Karpas-422 (cell line): ENCODE data around the gene PRRT2. TPM values are rescaled to one million over a fixed set of nuclear protein-coding genes. Genes with fewer than 3 reads are reported as not detected.
"Not testable (repeated sequence)": the region's sequence is repeated elsewhere in the genome, so short reads cannot be mapped to it uniquely, and the experiment has no call there.

Experiments used
- DNase-seq: peaks from one replicate; pipeline ENCODE4 v3.0.0-alpha.2; 2015
- H2AFZ ChIP-seq: fragments of 200-600 bp; sonication (generic); 2 replicates; pipeline ENCODE4 v1.6.1; 2014; ENCODE audit warnings: antibody characterized with exemption, low read length, mixed read lengths
- H3K27ac ChIP-seq: fragments of 200-600 bp; sonication (generic); 2 replicates; pipeline ENCODE4 v1.5.1; 2014; ENCODE audit warnings: mild to moderate bottlenecking, low read length, moderate library complexity
- H3K27me3 ChIP-seq: fragments of 200-600 bp; sonication (generic); 2 replicates; pipeline ENCODE4 v1.6.1; 2014; ENCODE audit warnings: low read length, mixed read lengths
- H3K36me3 ChIP-seq: fragments of 200-600 bp; sonication (generic); 2 replicates; pipeline ENCODE4 v1.6.1; 2014; ENCODE audit warnings: low read length, mixed read lengths; ENCODE audit not compliant: insufficient read depth
- H3K4me1 ChIP-seq: fragments of 200-600 bp; sonication (generic); 2 replicates; pipeline ENCODE4 v1.6.1; 2014; ENCODE audit warnings: mild to moderate bottlenecking, low read length, mixed read lengths
- H3K4me2 ChIP-seq: fragments of 200-600 bp; sonication (generic); 2 replicates; pipeline ENCODE4 v1.6.1; 2014; ENCODE audit warnings: low read length, low read depth, mild to moderate bottlenecking; ENCODE audit not compliant: poor library complexity, severe bottlenecking
- H3K4me3 ChIP-seq: fragments of 200-600 bp; sonication (generic); 2 replicates; pipeline ENCODE4 v1.5.1; 2014; ENCODE audit warnings: mild to moderate bottlenecking, antibody characterized with exemption, low read length, mixed read lengths
- H3K79me2 ChIP-seq: fragments of 200-600 bp; sonication (generic); 2 replicates; pipeline ENCODE4 v1.6.1; 2014; ENCODE audit warnings: mild to moderate bottlenecking, low read length, mixed read lengths
- H3K9ac ChIP-seq: fragments of 200-600 bp; sonication (generic); 2 replicates; pipeline ENCODE4 v1.6.0; 2014; ENCODE audit warnings: low read length
- H3K9me2 ChIP-seq: fragments of 200-600 bp; sonication (generic), shearing (Covaris generic); replicated peaks from 2 replicates; pipeline ENCODE4 v1.6.0; 2014; ENCODE audit warnings: mild to moderate bottlenecking, low read length, moderate library complexity; ENCODE audit not compliant: insufficient read depth
- H3K9me3 ChIP-seq: fragments of 300-700, 200-600 bp; sonication (generic); 2 replicates; pipeline ENCODE4 v1.6.1; 2014; ENCODE audit warnings: low read length, mixed read lengths
- H4K20me1 ChIP-seq: fragments of 200-600 bp; sonication (generic); 2 replicates; pipeline ENCODE4 v1.6.1; 2014; ENCODE audit warnings: mild to moderate bottlenecking, antibody characterized with exemption, low read length, low read depth; ENCODE audit not compliant: insufficient read depth
- total RNA-seq: library from RNA; depleted of rRNA; stranded (reverse); fragments of >200 nt; shearing (Covaris generic); gene quantifications from 2 replicates; pipeline ENCODE4 v1.2.3, GENCODE V29; 2014; ENCODE audit warnings: low replicate concordance

The PRRT2 gene
- total RNA-seq, 1 experiment from 2014 or later: 3.5 TPM

GRCh38 chr16:29787155-29787554 lies 24.8 kb upstream of the PRRT2 start:
- not testable (repeated sequence) for H3K9ac ChIP-seq, H3K27me3 ChIP-seq, H3K4me2 ChIP-seq, H3K36me3 ChIP-seq, H3K27ac ChIP-seq, DNase-seq, H2AFZ ChIP-seq, H3K4me3 ChIP-seq, H3K9me2 ChIP-seq, H4K20me1 ChIP-seq, H3K9me3 ChIP-seq
- peaks cover 13% of the 10 kb centered on the region for H3K4me1 ChIP-seq
- peaks cover 16% of the 10 kb centered on the region for H3K79me2 ChIP-seq

- Histone ChIP-seq H3K4me2 (peak overlapping the region; percentile 86), H3K4me3 (peak overlapping the region; percentile 89), H3K9ac (peak overlapping the region; percentile 90), H2AFZ (peak overlapping the region; percentile 91), H3K36me3 (peaks cover 18% of the 10 kb centered on the region), H3K9me2 (no peaks in the 10 kb centered on the region), H4K20me1 (peaks cover 2% of the 10 kb centered on the region; the same call in 1 of the 2 replicates), H3K4me1 (peaks cover 21% of the 10 kb centered on the region), H3K27ac (peak overlapping the region; percentile 41), H3K27me3 (no peaks in the 10 kb centered on the region), H3K9me3 (no peaks in the 10 kb centered on the region), H3K79me2 (peaks cover 42% of the 10 kb centered on the region)
- DNase-seq: no peak
These were observed 22.2 kb upstream of the PRRT2 start for GRCh38 chr16:29789775-29790182.

- Histone ChIP-seq H3K4me1 (peaks cover 21% of the 10 kb centered on the region), H3K9me2 (no peaks in the 10 kb centered on the region), H3K27ac (peak within 1 kb of the TSS; percentile 67), H2AFZ (peak within 1 kb of the TSS; percentile 91), H3K9ac (peak within 1 kb of the TSS; percentile 95), H4K20me1 (peaks cover 5% of the 10 kb centered on the region; the same call in 1 of the 2 replicates), H3K9me3 (no peaks in the 10 kb centered on the region), H3K79me2 (peaks cover 48% of the 10 kb centered on the region), H3K27me3 (no peaks in the 10 kb centered on the region), H3K4me3 (peak within 1 kb of the TSS; percentile 90), H3K36me3 (peaks cover 18% of the 10 kb centered on the region), H3K4me2 (peak within 1 kb of the TSS; percentile 86)
- peak; percentile 99 for DNase-seq
These were observed 21.6 kb upstream of the PRRT2 start, which contains the start of gene KIF22 for GRCh38 chr16:29790183-29790948. TSS of gene KIF22 (plus strand) at chr16:29790751. CDS start at chr16:29790760, 9 bp downstream.

GRCh38 chr16:29790949-29791844 lies 20.8 kb upstream of the PRRT2 start:
- H3K36me3 ChIP-seq: peaks cover 19% of the 10 kb centered on the region
- H3K9me2 ChIP-seq: no peaks in the 10 kb centered on the region
- no peaks in the 10 kb centered on the region for H3K9me3 ChIP-seq
- peak overlapping the region; percentile 77 for H3K4me2 ChIP-seq
- peak overlapping the region; percentile 90 for H3K4me3 ChIP-seq
- DNase-seq: peak; percentile 67
- H3K27ac ChIP-seq: peak overlapping the region; percentile 67
- peaks cover 54% of the 10 kb centered on the region for H3K79me2 ChIP-seq
- peak overlapping the region; percentile 95 for H3K9ac ChIP-seq
- H3K27me3 ChIP-seq: no peaks in the 10 kb centered on the region
- no peak overlapping the region for H2AFZ ChIP-seq
- H3K4me1 ChIP-seq: peaks cover 21% of the 10 kb centered on the region
- H4K20me1 ChIP-seq: peaks cover 5% of the 10 kb centered on the region; the same call in 1 of the 2 replicates

GRCh38 chr16:29791845-29792807 lies 19.9 kb upstream of the PRRT2 start:
- H3K27ac ChIP-seq: no peak overlapping the region; the same call in 1 of the 2 replicates
- no peak overlapping the region for H2AFZ ChIP-seq
- H3K79me2 ChIP-seq: peaks cover 61% of the 10 kb centered on the region
- H3K4me1 ChIP-seq: peaks cover 21% of the 10 kb centered on the region
- peak overlapping the region; percentile 95 for H3K9ac ChIP-seq
- no peak for DNase-seq
- H3K4me2 ChIP-seq: peak overlapping the region; percentile 77
- H3K27me3 ChIP-seq: no peaks in the 10 kb centered on the region
- H3K9me2 ChIP-seq: no peaks in the 10 kb centered on the region
- peaks cover 27% of the 10 kb centered on the region for H3K36me3 ChIP-seq
- H4K20me1 ChIP-seq: peaks cover 5% of the 10 kb centered on the region; the same call in 1 of the 2 replicates
- H3K9me3 ChIP-seq: no peaks in the 10 kb centered on the region
- peak overlapping the region; percentile 90 for H3K4me3 ChIP-seq

- H3K4me3 ChIP-seq, H3K9me3 ChIP-seq, H2AFZ ChIP-seq, H3K9ac ChIP-seq, H3K4me2 ChIP-seq, H4K20me1 ChIP-seq, H3K27ac ChIP-seq, H3K9me2 ChIP-seq, DNase-seq, H3K27me3 ChIP-seq: not testable (repeated sequence)
- Histone ChIP-seq H3K79me2 (peaks cover 61% of the 10 kb centered on the region), H3K36me3 (peaks cover 38% of the 10 kb centered on the region), H3K4me1 (peaks cover 21% of the 10 kb centered on the region)
These were observed 18.8 kb upstream of the PRRT2 start for GRCh38 chr16:29793153-29793552.

GRCh38 chr16:29794231-29794710 lies 17.7 kb upstream of the PRRT2 start:
- peaks cover 21% of the 10 kb centered on the region for H3K4me1 ChIP-seq
- no peak for DNase-seq
- H4K20me1 ChIP-seq: peaks cover 5% of the 10 kb centered on the region; the same call in 1 of the 2 replicates
- no peaks in the 10 kb centered on the region for H3K27me3 ChIP-seq
- H2AFZ ChIP-seq: no peak overlapping the region
- H3K9me3 ChIP-seq: no peaks in the 10 kb centered on the region
- H3K79me2 ChIP-seq: peaks cover 61% of the 10 kb centered on the region
- no peak overlapping the region for H3K27ac ChIP-seq
- no peak overlapping the region for H3K4me2 ChIP-seq
- H3K4me3 ChIP-seq: no peak overlapping the region
- peaks cover 42% of the 10 kb centered on the region for H3K36me3 ChIP-seq
- H3K9me2 ChIP-seq: no peaks in the 10 kb centered on the region
- H3K9ac ChIP-seq: no peak overlapping the region
